Measurements from ENCODE around the gene CTU2.

DNA sequence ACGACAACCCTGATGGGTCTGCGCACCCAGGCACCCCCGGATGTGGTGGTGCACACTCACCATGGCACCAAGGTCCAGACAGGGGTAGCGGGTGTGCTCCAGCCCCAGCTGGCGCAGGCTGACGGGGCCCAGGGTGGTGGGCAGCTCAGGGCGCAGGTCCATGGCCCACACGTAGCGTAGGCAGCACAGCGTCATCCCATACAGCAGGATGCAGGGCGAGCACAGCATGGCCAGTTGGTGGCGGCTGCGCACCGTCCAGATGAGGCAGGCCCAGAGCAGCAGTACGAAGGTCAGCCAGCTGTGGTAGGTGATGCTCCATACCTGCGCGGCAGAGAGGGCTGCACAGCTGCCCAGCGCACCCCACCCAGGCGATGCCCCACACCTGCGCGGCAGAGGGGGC is 29.8 kb downstream of the CTU2 start:
- no peak for TF ChIP-seq CTCF (conservative IDR thresholded peaks at IDR 0.05; ENCODE audit: low read depth, low read length)
- no peak for TF ChIP-seq EZH2 (IDR thresholded peaks at IDR 0.05; ENCODE audit: low read length, unreplicated experiment)
